Astrocyte of the cerebellum (primary cell): Measurements from ENCODE around the gene COLEC12.

Source experiments
- DNase-seq: peaks from one replicate; pipeline ENCODE4 v3.0.0-alpha.2; 2011; ENCODE audit warnings: low read depth
- H3K4me3 ChIP-seq: 2 replicates; pipeline ENCODE4 v1.5.1; 2011; ENCODE audit warnings: mild to moderate bottlenecking, low read depth, low read length, moderate library complexity
- CTCF ChIP-seq: IDR thresholded peaks from 2 replicates; pipeline ENCODE4 v1.5.1; 2012; ENCODE audit warnings: low read length, low read depth, moderate library complexity, mild to moderate bottlenecking; ENCODE audit errors: missing control alignments
- in situ Hi-C: cut with HindIII; loops from 2 replicates; pipeline ENCODE4 v1.10.0; 2017; ENCODE audit warnings: low sequenced_read_pairs

Gene COLEC12

DNA sequence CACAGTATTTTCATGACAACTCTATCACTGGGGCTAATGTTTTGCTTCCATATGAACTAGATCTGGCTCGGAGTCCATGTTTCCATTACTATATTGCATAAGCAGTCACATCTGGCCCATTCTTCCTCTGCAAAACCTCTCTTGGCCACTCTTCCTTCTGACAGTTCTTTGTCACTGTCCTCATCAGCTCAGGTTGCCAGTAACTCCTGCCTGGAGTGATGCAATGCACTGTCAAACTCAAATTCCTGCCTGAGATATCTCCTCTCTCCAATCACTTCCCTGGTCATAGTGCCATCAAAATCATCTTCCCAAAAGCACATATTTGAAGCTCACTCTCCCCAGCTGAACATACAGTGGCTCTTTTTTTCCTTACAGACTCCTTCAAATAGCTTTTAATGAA, 66.1 kb downstream of the COLEC12 start:
- in situ Hi-C loops = no loop called here

DNA sequence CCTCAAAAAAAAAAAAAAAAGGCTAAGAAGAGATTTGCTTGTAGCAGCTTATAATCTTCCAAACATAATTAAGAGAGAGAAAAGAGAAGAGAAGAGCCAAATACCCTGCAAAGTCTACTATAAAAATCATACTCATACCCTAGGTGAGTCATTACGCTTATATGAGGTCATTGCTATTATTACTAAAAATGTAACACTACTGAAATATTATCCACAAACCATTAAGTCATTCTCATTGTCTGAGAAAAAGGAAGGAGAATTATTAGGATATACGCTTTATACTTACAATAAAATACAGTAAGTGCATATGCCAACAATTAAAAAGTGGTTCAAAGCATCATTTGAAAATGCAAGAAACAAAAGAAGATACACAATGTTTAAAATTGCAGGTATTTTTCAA, 66.5 kb downstream of the COLEC12 start:
- H3K4me3 ChIP-seq = no peak overlapping the region
- no peak for TF ChIP-seq CTCF
- no peak for DNase-seq
- in situ Hi-C loops = no loop called here

More for the DNA sequence above, 66.1 kb downstream of the COLEC12 start:
- TF ChIP-seq CTCF = no peak
- H3K4me3 ChIP-seq = no peak overlapping the region
- DNase-seq = no peak

DNA sequence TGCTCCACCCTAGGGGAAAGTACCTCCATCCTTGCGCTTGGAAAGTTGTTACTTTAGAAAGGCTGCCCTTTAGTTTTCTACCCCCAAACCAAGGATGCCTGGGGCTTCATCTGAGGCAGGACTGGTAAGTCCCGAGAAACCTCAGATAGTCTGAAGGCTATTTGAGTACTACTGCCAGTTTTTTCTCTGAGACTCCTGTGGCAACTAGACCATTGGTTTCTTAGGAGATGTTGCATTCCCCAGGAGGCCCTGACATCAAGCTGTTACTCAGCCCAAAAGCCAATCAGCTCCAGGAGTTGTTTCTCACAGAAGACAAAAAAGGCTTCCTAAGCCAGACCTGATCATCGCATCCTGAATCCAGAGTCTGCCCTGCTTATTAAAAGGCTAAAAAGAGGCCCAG, 67.2 kb downstream of the COLEC12 start:
- H3K4me3 ChIP-seq = no peak overlapping the region
- TF ChIP-seq CTCF = no peak
- in situ Hi-C loops = no loop called here
- no peak for DNase-seq

DNA sequence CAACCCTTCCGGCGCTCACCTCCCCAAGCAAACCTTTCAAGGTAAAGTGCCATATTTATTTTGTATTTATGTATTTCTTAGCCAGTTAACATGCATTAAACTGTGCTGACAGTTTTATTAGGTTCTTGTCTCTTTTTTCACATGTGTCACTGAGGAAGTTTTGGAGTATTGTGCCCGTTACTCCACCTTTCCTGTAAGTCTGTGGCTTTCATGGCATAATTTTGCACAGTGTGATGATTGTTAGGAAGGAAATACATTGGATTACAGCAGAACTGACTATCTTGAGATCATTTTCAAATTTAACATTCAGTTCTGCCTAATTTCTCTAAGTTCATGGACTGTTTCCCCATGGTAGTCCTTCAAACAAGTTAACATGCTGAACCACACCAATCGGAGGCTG, 67.7 kb downstream of the COLEC12 start:
- no peak for TF ChIP-seq CTCF
- H3K4me3 ChIP-seq = no peak overlapping the region
- in situ Hi-C loops = no loop called here
- no peak for DNase-seq

- TF ChIP-seq CTCF = no peak
- in situ Hi-C loops = no loop called here
- DNase-seq = no peak
- no peak overlapping the region for H3K4me3 ChIP-seq
Observed at GRCh38 chr18:429030-429429, 71.5 kb downstream of the COLEC12 start.

GRCh38 chr18:427005-427404, 73.5 kb downstream of the COLEC12 start:
- H3K4me3 ChIP-seq = no peak overlapping the region
- no peak for DNase-seq
- in situ Hi-C loops = no loop called here
- TF ChIP-seq CTCF = no peak
